ENCODE results near the gene GALNT15. TPM values are rescaled to one million over a fixed set of nuclear protein-coding genes. Genes with fewer than 3 reads are reported as not detected.

Gene GALNT15
- total RNA-seq, 2 experiments from 2014 or later, result not detected

DNA sequence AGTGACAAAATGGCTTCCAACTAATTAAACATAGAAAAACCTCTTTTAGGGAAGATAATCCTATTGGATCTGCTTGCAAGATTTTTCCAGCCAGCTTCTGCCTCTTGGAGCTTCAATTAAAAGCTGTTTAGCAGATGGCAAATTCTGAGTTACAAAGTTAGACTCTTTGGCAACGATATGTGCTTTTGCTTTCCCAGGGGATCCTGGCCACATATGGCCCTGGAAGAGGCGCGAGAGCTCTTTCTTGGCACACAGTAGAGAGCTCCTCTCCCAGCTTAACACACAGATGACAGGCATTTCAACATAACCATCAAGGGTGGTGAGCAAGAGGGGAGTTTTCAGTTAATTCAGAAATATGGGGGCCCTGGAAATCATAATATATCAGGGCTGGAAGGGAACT, 41.6 kb upstream of the GALNT15 start:
- DNase-seq, result no peak
- Mint-ChIP-seq H3K9me3 (no peaks in the 10 kb centered on the region), H3K27me3 (peaks cover 2% of the 10 kb centered on the region), H3K4me1 (ENCODE audit: low read depth) (no peaks in the 10 kb centered on the region), H3K36me3 (ENCODE audit: low read depth) (peaks cover 2% of the 10 kb centered on the region), H3K27ac (no peak overlapping the region), H3K4me3 (no peak overlapping the region)
- TF ChIP-seq, protein P1, sequence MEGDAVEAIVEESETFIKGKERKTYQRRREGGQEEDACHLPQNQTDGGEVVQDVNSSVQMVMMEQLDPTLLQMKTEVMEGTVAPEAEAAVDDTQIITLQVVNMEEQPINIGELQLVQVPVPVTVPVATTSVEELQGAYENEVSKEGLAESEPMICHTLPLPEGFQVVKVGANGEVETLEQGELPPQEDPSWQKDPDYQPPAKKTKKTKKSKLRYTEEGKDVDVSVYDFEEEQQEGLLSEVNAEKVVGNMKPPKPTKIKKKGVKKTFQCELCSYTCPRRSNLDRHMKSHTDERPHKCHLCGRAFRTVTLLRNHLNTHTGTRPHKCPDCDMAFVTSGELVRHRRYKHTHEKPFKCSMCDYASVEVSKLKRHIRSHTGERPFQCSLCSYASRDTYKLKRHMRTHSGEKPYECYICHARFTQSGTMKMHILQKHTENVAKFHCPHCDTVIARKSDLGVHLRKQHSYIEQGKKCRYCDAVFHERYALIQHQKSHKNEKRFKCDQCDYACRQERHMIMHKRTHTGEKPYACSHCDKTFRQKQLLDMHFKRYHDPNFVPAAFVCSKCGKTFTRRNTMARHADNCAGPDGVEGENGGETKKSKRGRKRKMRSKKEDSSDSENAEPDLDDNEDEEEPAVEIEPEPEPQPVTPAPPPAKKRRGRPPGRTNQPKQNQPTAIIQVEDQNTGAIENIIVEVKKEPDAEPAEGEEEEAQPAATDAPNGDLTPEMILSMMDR (IDR thresholded peaks at IDR 0.05), result no peak
- ChIA-PET CTCF (no interaction called here), POLR2A (no interaction called here)
- intact Hi-C loops (cut with micrococcal nuclease), result no loop called here
- no peak for ATAC-seq

DNA sequence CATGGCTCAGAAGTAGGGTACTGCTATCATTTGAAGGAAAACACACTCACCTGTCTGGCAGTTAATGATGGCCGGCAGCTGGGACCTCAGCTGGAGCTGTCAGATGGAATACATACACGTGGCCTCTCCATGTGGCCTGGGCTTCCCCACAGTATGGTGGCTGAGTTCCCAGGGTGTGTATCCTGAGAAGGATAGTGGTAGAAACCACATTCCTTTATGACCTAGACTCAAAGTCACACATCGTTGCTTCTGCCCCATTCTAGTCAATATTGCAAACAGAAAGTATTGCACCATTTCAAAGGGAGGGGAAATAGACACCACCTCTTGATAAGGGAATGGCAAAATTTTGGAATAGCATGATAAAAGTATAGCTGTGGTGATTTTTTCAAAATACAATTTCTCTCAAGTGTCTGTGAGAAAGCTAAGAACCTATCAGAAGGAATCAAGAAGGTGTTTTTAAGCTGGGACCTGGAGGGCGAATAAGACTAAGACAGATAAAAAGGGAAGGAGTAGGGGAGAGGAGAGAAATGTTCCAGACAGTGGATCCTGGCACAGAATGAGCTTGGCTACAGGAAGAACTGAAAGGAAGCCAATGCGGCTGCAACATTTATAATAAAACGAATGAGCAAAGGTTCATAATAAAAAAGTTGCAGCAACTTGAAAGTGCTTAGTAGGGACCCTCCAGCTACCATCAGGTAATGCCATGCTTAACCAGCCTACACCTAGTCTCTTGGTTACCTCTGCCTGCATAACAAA, 40.1 kb upstream of the GALNT15 start:
- H3K4me1 Mint-ChIP-seq (ENCODE audit: low read depth), result no peaks in the 10 kb centered on the region
- H3K9me3 Mint-ChIP-seq, result no peaks in the 10 kb centered on the region
- TF ChIP-seq, protein P1 (IDR thresholded peaks at IDR 0.05), result no peak
- intact Hi-C loops (cut with micrococcal nuclease), result no loop called here
- CTCF ChIA-PET, result interaction anchor here (0.9 kb wide), 1 partner anchor 12 kb away, joined by 3 read pairs; no protein-coding TSS in a partner anchor
- ATAC-seq (no peak), DNase-seq (no peak)
- no peak overlapping the region for H3K4me3 Mint-ChIP-seq
- no peak overlapping the region for H3K27ac Mint-ChIP-seq
- peaks cover 2% of the 10 kb centered on the region for H3K36me3 Mint-ChIP-seq (ENCODE audit: low read depth)
- POLR2A ChIA-PET, result no interaction called here
- peaks cover 2% of the 10 kb centered on the region for H3K27me3 Mint-ChIP-seq

DNA sequence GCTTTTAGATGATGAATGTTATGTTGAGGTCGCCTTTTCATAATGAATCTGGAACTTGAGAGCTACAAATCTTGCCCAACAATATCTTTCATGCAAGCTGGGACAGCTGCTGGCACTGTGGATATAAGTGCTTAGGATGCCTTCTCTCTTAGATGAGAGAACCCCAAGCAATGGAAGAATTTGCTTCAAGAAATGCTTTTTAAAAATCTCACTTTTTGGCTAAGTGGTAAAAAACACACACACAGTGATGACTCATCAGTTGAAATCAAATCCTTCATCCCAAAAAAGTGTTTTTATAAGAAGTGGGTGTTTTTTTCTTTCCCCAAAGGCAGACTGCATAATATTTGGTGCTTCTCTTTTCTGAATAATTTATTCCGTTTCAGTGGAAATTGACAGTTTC, 38.4 kb upstream of the GALNT15 start:
- H3K36me3 Mint-ChIP-seq (ENCODE audit: low read depth), result peaks cover 2% of the 10 kb centered on the region
- CTCF ChIA-PET, result interaction anchor here (1.3 to 1.6 kb wide), 2 partner anchors 42 to 87 kb away, joined by 3 to 5 read pairs; no protein-coding TSS in a partner anchor
- POLR2A ChIA-PET, result interaction anchor here (0.7 to 1.4 kb wide), 3 partner anchors 12 to 50 kb away, joined by 3 read pairs; no protein-coding TSS in a partner anchor

DNA sequence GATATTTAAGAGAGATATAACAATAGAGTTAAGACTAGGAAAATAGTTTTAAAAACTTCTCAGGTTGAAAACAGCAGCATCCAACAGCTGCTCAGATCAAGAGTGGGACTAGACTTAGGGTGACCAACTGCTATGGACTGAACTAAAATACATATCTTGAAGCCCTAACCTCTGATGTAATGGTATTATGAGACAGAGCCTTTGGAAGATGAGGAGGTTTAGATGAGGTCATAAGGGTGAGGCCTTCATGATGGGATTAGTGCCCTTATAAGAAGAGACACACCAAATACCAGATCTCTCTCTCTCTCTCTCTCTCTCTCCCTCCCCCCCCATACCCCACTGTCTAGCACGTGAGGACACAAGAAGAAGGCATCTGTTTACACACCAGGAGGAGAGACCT, 37.4 kb upstream of the GALNT15 start:
- CTCF ChIA-PET, result no interaction called here
- H3K27ac Mint-ChIP-seq, result no peak overlapping the region
- peaks cover 2% of the 10 kb centered on the region for H3K36me3 Mint-ChIP-seq (ENCODE audit: low read depth)

More for the DNA sequence above, 38.4 kb upstream of the GALNT15 start:
- Mint-ChIP-seq H3K9me3 (peaks cover 1% of the 10 kb centered on the region), H3K4me1 (ENCODE audit: low read depth) (no peaks in the 10 kb centered on the region), H3K27me3 (peaks cover 2% of the 10 kb centered on the region), H3K4me3 (no peak overlapping the region), H3K27ac (no peak overlapping the region)
- DNase-seq, result no peak
- no peak for ATAC-seq
- intact Hi-C loops (cut with micrococcal nuclease), result no loop called here
- TF ChIP-seq, protein P1 (IDR thresholded peaks at IDR 0.05), result no peak

DNA sequence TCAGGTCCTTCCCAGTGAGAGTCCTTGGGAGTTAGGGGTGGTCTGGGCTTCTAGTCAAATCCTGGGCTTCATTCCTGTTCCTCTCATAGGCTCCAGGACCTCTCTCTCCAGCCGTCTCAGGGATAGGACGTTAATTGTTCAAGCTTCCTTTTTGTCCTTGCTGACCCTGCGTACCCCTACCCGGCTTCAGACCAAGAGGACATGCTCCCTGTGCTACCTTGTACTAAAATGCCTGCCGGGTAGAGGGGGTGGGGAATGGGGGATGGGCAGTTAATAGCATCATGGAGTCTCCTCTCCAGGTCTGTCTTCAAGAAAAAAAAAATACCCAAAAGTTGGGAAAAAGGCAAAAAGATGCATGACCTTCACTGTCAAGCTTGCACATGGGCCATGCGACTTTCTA, 36.5 kb upstream of the GALNT15 start:
- POLR2A ChIA-PET, result no interaction called here

More for the DNA sequence above, 37.4 kb upstream of the GALNT15 start:
- H3K4me1 Mint-ChIP-seq (ENCODE audit: low read depth), result no peaks in the 10 kb centered on the region
- H3K9me3 Mint-ChIP-seq, result peaks cover 1% of the 10 kb centered on the region
- intact Hi-C loops (cut with micrococcal nuclease), result no loop called here
- POLR2A ChIA-PET, result interaction anchor here (1.4 kb wide), 1 partner anchor 49 kb away, joined by 3 read pairs; no protein-coding TSS in a partner anchor
- ATAC-seq (no peak), DNase-seq (no peak)
- no peak overlapping the region for H3K4me3 Mint-ChIP-seq
- H3K27me3 Mint-ChIP-seq, result no peaks in the 10 kb centered on the region
- TF ChIP-seq, protein P1 (IDR thresholded peaks at IDR 0.05), result no peak

More for the DNA sequence above, 36.5 kb upstream of the GALNT15 start:
- DNase-seq (no peak), ATAC-seq (no peak)
- Mint-ChIP-seq H3K4me1 (ENCODE audit: low read depth) (no peaks in the 10 kb centered on the region), H3K4me3 (no peak overlapping the region), H3K36me3 (ENCODE audit: low read depth) (peaks cover 2% of the 10 kb centered on the region), H3K9me3 (peaks cover 1% of the 10 kb centered on the region), H3K27ac (no peak overlapping the region), H3K27me3 (no peaks in the 10 kb centered on the region)
- CTCF ChIA-PET, result no interaction called here
- TF ChIP-seq, protein P1 (IDR thresholded peaks at IDR 0.05), result no peak
- intact Hi-C loops (cut with micrococcal nuclease), result no loop called here
